IMR-90 (cell line): ENCODE data around the gene ADAMTS8.

ENCODE experiments used
- BHLHE40 ChIP-seq: fragments of 150-350 bp; IDR thresholded peaks from 2 replicates; pipeline ENCODE4 v1.6.1; 2016; ENCODE audit warnings: mild to moderate bottlenecking, low read depth, low read length
- CEBPB ChIP-seq: IDR thresholded peaks from 2 replicates; pipeline ENCODE4 v1.6.1; 2012; ENCODE audit warnings: low read depth, low read length, improper control_type of control experiment
- CHD1 ChIP-seq: IDR thresholded peaks from 2 replicates; pipeline ENCODE4 v1.6.1; 2012; ENCODE audit warnings: low read depth, low read length, improper control_type of control experiment
- POLR2A ChIP-seq: IDR thresholded peaks from 2 replicates; pipeline ENCODE4 v1.6.1; 2012; ENCODE audit warnings: mild to moderate bottlenecking, low read depth, low read length
- RAD21 ChIP-seq: IDR thresholded peaks from 2 replicates; pipeline ENCODE4 v1.6.1; 2012; ENCODE audit warnings: low read length, improper control_type of control experiment
- RFX5 ChIP-seq: IDR thresholded peaks from 2 replicates; pipeline ENCODE4 v1.8.0; 2012; ENCODE audit warnings: low read depth, mild to moderate bottlenecking, low read length, moderate library complexity
- TF ChIP-seq, protein P1 (sequence below): conservative IDR thresholded peaks from 2 replicates; pipeline ENCODE4 v1.5.1; 2012; ENCODE audit warnings: mild to moderate bottlenecking, low read depth, low read length, improper control_type of control experiment
- TF ChIP-seq, protein P2 (sequence below): fragments of 150-350 bp; IDR thresholded peaks from 2 replicates; pipeline ENCODE4 v1.6.1; 2016; ENCODE audit warnings: low read depth, mild to moderate bottlenecking, low read length, moderate library complexity, borderline replicate concordance
- TF ChIP-seq, protein P3 (sequence below): fragments of 150-350 bp; IDR thresholded peaks from 2 replicates; pipeline ENCODE4 v1.6.1; 2017; ENCODE audit warnings: mild to moderate bottlenecking, antibody characterized with exemption, low read length, low read depth

- TF ChIP-seq, protein P1, sequence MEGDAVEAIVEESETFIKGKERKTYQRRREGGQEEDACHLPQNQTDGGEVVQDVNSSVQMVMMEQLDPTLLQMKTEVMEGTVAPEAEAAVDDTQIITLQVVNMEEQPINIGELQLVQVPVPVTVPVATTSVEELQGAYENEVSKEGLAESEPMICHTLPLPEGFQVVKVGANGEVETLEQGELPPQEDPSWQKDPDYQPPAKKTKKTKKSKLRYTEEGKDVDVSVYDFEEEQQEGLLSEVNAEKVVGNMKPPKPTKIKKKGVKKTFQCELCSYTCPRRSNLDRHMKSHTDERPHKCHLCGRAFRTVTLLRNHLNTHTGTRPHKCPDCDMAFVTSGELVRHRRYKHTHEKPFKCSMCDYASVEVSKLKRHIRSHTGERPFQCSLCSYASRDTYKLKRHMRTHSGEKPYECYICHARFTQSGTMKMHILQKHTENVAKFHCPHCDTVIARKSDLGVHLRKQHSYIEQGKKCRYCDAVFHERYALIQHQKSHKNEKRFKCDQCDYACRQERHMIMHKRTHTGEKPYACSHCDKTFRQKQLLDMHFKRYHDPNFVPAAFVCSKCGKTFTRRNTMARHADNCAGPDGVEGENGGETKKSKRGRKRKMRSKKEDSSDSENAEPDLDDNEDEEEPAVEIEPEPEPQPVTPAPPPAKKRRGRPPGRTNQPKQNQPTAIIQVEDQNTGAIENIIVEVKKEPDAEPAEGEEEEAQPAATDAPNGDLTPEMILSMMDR: no peak
- TF ChIP-seq, protein P2, sequence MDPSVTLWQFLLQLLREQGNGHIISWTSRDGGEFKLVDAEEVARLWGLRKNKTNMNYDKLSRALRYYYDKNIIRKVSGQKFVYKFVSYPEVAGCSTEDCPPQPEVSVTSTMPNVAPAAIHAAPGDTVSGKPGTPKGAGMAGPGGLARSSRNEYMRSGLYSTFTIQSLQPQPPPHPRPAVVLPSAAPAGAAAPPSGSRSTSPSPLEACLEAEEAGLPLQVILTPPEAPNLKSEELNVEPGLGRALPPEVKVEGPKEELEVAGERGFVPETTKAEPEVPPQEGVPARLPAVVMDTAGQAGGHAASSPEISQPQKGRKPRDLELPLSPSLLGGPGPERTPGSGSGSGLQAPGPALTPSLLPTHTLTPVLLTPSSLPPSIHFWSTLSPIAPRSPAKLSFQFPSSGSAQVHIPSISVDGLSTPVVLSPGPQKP: no peak
- TF ChIP-seq, protein P3, sequence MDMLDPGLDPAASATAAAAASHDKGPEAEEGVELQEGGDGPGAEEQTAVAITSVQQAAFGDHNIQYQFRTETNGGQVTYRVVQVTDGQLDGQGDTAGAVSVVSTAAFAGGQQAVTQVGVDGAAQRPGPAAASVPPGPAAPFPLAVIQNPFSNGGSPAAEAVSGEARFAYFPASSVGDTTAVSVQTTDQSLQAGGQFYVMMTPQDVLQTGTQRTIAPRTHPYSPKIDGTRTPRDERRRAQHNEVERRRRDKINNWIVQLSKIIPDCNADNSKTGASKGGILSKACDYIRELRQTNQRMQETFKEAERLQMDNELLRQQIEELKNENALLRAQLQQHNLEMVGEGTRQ: no peak
- TF ChIP-seq CHD1 (no peak), POLR2A (no peak), RFX5 (no peak), CEBPB (no peak), RAD21 (no peak), BHLHE40 (no peak)
Measured at GRCh38 chr11:130394615-130395014, 33.8 kb downstream of the ADAMTS8 start.
